ENCODE results near the gene HOXA9.

Gene HOXA9

DNA sequence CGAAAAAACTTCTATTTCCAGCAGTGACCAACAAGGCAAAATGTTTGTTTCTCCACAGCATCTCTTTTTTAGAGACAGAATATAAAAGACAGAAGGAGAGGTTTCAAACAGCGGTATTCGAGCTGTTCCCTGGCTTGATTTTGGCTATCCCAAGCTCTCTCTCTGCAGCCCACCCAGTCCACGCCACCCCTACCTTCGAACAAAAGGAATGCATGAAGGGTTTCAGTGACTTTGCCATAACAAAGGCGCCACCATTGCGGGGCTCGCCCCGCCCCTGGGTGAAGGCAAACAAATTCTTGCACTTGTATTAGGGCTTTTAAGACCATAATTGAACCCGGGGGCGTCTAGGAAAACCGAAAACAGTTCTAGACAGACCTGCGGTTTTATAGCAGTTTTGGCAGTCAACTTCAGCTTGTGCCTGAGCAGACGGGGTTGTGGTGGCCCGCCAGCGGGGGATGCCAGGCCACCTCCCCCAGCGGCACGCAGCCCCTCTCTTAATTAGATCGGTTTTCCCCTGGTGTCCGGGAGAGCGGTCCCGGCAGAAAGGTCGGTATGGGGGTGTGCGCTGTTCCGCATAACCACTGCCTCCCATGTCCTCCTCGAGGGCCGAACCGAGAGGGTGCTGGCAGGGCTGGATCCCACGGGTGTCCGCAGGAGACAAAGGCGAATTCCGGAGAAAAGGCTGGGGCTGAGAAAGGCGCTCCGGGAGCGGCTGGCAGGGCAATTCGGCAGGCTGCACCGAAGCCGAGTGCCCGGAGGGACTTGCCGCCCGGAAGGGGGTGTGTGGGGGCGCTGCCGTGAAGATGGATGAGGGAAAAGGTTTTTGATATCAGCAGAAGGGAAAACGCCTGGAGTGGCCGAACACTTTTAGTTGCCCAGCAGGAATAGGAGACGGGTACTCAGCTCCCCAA is 22.4 kb upstream of the HOXA9 start:
- no peak for DNase-seq

- no peak for DNase-seq
These were observed 21.5 kb upstream of the HOXA9 start for GRCh38 chr7:27186668-27187474.

DNA sequence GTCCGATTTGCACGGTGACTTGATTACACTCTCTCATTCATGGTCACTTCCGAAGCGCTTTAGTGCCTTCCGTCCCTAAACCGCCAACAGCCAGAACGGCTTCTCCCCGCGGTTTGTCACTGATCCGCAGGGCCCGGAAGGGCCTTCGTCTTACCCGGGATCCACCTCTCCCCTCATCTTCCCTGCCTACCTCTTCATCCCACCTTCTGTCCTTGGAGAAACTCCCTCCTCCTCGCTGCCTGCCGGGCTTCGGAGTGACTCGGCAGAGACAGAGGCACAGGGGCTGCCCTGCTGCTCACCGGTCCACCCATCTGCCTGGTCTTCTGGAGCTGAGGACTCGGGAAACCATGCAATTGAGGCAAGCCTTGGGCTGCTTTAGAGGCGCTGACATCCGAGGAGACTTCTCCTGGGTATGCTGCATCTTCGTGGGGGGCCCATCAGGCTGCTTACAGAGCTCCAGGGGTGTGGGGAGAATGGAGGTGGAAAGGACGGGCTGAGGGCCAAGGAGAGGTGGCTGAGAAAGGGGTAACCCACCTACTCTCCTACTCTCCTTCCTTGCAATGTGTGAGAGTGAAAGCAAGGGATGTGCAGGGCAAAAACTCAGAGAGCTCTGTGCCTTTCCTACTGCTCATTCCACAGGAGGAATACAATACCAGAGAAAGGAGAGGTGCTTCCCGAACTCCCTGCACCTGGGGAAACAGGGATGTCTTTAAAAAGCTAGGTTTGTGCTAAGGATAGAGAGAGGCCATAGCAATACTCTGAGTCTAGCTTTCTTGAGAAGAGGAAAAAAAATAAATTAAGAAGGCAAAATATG is 20.7 kb upstream of the HOXA9 start:
- no peak for DNase-seq

DNA sequence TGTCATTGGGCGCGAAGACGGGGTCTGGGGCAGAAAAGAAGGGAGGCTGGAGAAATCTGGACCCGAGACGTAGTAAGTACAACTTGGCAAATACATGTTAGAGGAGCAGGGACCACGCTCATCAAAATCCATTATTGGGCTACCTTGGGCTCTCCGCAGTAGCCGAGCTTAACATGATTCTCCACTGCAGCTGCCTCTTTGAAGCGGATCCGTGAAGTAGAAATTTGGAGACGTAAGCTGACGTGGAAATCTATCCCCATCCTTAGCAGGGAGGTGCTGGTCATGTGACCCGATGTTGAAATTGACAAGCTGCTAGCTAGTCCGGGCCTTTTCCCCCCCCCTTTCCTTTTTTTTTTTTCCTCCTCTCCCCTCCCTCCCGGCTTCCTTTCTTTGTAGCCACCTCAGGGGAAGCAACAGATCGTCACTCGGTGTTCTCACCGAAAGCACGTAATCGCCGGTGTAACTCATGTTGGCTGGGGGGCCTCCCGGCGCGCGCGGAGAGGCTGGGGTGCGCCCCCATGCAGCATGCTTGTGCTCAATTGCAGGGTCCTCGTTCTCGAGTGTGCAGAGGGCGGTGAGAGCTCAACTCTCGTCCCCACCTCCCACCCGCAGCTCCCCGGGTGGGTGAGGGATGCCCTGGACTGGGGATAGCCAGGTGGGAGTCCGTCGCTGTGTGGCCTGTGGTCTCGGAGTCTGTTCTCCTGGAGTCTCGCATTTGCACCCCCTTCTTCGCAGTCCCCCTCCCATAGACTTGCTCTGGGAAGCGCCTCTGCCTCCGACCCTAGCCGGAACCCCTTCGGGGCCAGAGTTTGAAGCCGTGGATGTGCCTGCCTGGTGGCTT is 19.9 kb upstream of the HOXA9 start, which contains the start of gene HOXA11:
Gene HOXA11 (minus strand): TSS at position 220 of the 841 bp plus-strand sequence. CDS start 88 bp downstream, at position 132.
- peak; percentile 57 to 63 for DNase-seq

- DNase-seq, result peak; percentile 47 to 62
These were observed 19.1 kb upstream of the HOXA9 start for GRCh38 chr7:27184337-27185012.

DNA sequence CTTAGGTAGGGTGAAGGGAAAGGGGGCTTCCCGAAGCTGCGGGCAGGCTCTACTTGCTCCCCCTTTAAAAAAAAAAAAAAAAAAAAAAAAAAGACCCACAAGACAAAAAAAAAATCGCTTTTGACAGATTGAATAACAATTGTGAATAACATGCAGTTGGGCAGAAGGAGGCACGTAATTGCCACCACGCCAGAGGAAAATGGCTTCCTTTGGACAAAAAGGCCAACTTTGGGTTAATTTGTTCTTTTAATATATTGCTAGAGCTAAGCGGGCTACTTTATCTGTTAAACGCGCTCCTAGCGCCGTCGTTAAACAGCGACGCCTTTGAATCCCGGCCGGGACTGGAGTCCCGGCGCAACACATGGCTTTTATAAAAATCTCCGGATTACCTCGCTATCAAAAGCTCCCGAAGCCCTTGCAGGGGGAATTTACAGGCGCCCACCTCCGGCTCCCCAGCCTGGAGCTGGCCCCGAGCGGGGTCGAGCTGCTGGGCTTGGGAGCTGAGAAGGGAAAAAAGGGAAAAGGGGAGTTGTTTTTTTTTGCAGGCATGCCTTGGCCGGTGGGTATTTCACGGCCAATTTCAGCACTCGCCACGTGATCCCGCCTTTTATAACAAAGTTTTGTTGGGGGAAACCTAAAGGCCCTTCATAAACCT is 18.5 kb upstream of the HOXA9 start:
- peak in 1 of 2 experiments; percentile 51 for DNase-seq

DNA sequence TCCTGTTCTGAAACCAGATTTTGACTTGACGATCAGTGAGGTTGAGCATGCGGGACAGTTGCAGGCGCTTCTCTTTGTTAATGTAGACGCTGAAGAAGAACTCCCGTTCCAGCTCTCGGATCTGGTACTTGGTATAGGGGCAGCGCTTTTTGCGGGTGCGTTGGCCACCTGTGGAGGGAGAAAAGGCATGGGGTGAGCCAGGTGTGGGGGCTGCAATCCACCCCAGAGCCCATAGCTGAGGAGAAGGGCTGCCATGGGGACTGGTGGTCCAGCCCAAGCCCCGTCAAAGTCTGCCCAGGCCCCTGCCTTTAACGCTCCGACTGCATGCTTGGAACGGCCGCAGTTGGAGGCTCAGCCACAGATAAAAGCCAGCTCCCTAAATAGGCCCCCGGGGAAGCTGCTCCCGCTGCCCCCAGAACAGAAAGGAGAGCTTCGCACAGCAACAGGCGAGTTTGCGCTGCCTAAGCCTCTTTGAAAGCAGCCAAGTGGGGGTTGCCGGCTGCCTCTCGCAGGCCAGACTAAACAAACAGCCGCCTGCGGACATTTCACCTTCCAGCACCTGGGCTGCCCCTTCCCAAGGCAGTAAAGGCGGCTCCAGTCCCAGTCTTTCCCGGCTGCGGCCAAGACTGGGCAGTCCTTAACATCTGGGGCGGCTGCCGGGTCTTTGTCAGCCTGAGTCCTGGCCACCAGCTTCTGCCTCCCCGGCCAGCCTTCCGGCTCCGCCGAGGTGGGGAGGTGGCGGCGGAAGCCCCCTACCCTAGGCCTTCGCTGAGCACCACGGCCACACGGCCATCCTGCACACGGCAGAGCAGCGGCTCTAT is 17.7 kb upstream of the HOXA9 start:
- DNase-seq, result peak; percentile 37 to 57

GRCh38 chr7:27182285-27182841 is 17.0 kb upstream of the HOXA9 start:
- no peak for DNase-seq

DNA sequence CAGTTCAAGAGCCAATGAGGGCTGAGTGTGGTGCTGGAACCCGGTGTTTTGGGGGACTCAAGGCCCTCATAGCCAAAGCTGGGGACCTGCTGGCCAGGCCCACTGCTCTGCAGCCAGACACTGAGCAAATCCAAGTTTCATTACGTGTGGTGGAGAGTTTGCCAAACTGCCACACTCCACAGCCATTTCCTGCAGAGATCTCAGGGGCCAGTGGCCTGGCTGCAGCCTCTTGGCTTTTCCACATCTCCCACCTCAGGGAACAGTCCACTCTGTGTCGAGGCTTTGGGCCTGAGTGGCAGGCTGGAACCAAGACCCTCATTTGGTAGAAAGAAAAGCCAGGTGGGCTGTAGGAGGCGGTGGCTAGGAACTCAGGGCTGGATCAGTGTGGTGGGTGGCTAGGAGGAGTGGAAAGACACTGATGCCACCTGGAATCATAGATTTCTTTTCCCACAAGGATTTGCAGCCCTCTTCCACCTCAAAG is 16.5 kb upstream of the HOXA9 start:
- DNase-seq, result no peak

GRCh38 chr7:27180431-27181420 is 15.4 kb upstream of the HOXA9 start:
- no peak for DNase-seq

DNA sequence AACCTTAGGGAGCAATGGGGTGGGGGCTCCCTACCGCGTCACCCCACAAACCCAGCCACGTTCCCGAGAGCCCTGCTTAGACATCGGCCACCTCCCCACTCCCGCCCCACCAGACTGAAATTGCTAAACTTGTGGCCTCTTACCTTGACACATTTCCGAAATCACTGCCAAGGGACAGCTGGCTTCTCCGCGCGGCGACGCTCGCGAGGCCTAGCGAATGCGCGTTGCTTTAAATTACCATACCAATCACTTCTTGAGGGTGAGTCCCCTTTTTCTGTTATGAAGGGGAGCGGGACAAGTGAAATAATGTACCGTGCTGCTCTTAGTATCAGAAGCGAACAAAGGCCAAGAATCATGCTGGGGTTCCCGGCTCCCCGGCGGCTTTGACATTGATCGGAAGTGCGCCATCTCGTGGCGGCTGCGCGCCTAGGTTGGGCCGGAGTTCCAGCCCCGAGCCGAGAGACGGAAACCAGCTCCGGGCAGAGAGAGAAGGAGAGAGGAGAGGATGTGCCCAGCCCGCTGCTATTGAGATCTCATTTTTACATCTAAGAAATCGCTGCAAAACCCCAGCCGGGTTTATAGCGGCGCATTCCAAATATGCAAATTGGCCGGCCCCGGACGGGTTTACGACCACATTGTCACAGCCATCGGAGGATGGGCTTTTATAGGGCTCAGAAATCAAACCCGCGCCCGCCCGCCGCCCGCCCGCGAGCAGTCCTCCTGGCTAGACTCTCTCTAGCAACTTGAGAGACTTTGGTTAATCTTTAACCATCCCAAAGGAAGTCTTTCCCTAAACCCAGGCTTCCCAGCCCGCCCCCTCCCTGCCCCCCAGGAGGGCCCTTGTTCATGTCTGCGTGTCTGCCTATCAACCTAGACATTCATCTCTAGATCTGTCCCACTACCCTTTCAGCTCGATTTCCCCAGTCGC is 14.4 kb upstream of the HOXA9 start:
- DNase-seq, result peak; percentile 38 to 54

GRCh38 chr7:27179030-27179429 is 13.7 kb upstream of the HOXA9 start:
- DNase-seq, result no peak

GRCh38 chr7:27178366-27178765 is 13.0 kb upstream of the HOXA9 start:
- no peak for DNase-seq

GRCh38 chr7:27177795-27178320 is 12.5 kb upstream of the HOXA9 start:
- no peak for DNase-seq

GRCh38 chr7:27176962-27177794 is 11.8 kb upstream of the HOXA9 start:
- DNase-seq, result no peak

- no peak for DNase-seq
These were observed 11.1 kb upstream of the HOXA9 start for GRCh38 chr7:27176524-27176845.
